HG03095 (cell line): ENCODE measurements around the gene TSPAN4.

Source experiments
- ATAC-seq: cut with Tn5 transposase; IDR thresholded peaks from one replicate; pipeline ENCODE4 v1.9.1; 2021; ENCODE audit warnings: moderate library complexity; ENCODE audit not compliant: unreplicated experiment

TSPAN4 gene

GRCh38 chr11:821512-822371 lies 20.9 kb upstream of the TSPAN4 start:
- ATAC-seq: no peak

- ATAC-seq: no peak
Measured at GRCh38 chr11:823441-824291, 19.0 kb upstream of the TSPAN4 start.

DNA sequence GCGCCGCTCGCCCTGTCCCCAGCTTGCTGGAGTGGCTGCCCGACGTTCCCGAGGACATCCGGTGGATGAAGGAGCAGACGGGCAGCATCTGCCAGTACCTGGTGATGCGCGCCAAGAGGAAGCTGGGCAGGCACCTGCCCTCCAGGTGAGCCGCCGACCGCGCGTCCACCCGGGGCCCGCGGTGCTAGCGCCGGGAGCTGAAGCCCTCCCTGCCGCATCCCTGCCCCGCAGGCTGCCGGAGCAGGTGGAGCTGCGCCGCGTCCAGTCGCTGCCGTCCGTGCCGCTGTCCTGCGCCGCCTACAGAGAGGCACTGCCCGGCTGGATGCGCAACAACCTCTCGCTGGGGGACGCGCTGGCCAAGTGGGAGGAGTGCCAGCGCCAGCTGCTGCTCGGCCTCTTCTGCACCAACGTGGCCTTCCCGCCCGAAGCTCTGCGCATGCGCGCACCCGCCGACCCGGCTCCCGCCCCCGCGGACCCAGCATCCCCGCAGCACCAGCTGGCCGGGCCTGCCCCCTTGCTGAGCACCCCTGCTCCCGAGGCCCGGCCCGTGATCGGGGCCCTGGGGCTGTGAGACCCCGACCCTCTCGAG lies 18.3 kb upstream of the TSPAN4 start:
- ATAC-seq: no peak

GRCh38 chr11:824942-825341 lies 17.7 kb upstream of the TSPAN4 start:
- no peak for ATAC-seq

DNA sequence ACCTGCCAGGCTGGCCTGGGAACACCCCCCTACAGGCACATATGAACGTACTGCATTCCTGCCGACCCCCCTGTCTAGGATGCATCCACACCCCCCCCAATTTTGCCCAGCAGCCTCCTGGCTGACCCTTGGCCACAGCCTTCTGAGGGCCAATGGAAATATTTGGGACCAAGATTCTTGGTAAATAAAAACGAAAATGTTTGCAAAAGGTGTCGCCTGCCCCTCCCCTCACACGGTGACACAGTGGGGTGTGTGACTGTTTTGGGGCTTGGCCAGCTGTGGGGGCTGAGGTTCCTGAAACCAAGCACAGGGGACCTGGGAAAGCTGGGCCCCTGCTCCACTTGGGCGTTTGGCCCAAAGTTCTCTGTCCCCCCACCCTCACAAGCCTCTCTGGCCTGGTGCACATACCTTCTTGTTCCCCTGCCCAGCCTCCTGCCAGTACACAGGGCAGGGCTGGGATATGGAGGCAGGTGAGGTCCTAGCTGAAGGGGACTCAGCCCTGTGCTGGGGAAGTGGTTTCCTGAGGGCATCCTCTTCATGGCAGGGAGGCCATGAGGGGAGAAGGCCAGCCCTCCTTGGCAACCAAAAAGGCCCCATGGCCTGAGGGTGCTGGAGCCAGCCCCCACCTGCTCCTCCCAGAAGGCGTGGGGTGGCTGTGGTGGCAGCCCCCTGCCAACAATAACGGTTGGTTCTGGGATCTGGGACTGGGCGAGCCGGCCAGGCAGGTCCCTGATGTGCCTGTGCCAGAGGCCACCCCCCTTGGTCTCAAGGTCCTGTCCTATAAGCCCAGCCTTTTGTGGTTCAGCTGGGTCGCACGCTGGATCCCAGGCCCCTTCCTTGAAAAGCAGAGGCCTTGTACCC lies 17.1 kb upstream of the TSPAN4 start:
- ATAC-seq: no peak

GRCh38 chr11:826227-826621 lies 16.4 kb upstream of the TSPAN4 start:
- no peak for ATAC-seq

- ATAC-seq: peak; percentile 0
Measured at GRCh38 chr11:826836-827145, 15.9 kb upstream of the TSPAN4 start.

DNA sequence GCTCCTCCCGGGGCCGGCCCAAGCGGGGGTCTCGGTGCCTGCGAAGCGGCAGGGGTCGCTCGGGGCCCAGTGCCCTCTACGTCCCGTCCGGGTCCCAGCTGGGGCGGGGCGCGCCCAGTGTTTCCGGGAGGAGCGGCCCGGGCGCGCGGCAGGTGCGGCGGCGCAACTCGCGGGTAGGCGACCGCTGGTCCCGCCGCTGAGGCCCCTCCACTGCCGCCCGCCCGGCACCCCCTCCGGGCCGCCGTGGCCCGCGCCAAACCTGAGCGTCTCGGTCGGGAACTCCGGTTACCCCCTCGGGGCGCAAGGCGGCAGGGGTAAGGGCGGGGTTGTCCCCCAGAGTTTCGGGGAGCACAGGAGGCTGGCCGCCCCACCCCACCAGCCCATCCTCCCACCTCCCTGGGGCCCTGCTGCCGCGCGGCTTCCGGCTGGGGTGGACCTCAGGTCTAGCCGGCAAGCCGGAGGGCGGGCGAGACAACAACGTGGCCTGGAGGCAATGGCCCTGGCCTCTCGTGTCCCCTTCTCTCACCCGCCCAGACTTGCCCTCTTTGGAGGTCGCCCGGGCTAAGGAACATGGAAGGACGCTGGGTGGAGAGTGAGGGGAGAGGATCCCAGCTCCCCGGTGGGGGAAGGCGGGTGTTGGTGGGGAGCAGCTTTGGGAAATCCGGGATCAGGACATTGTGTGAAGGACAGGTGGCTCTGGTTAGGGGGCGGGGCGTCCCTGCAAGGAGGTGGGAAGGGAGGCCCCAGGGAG lies 15.3 kb upstream of the TSPAN4 start:
- peak; percentile 36 for ATAC-seq

DNA sequence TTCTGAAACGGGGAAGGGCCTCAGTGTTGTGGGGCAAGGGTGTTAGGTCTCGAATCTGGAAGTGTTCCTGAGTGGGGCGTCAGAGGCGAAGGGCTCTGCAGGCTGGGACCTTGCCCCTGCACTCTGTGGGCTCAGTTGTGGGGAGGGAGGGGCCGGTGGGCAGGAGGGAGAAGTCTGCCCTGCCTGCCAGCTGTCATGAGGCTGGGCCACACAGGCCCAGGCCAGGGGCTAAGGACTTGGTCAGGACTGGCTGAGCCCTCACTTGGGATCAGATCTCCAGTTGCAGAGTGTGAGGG lies 14.8 kb upstream of the TSPAN4 start, which contains the start of gene CRACR2B:
Gene CRACR2B, plus strand, starts transcription at position 23 of the 296 bp plus-strand sequence. CDS start 689 bp downstream, outside the sequence.
- ATAC-seq: no peak

GRCh38 chr11:828506-829175 lies 14.0 kb upstream of the TSPAN4 start:
- no peak for ATAC-seq

DNA sequence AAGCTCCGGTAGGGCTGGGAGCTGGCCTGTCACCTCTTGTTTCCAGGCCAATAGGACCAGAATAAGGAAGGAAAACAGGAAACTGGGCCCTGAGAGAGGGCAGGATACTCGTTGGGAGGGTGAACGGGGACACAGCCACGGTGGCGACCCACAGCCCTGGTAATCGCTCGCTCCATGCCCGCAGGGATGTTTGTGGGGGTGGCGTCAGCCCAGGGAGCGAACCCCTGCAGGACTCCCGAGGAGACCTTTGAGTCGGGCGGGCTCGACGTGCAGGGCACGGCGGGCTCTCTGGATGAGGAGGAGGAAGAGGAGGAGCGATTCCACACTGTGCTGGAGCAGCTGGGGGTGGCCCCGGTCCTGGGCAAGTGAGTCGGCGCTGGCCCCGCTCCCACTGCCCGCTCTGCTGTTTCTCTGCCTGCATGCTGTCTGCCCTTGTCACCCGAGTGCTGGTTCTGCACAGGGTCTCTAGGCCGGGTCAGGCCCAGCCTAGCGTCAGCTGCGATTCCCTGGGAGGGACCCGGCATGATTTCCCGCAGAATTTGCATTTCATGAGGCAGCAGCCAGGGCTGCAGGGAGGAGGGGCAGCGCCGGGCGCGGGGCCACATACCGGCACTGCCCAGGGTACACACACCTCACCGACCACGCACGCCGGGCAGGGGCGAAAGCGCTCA lies 13.3 kb upstream of the TSPAN4 start:
- no peak for ATAC-seq

GRCh38 chr11:829847-830294 lies 12.8 kb upstream of the TSPAN4 start:
- peak; percentile 3 for ATAC-seq

GRCh38 chr11:830295-831117 lies 12.1 kb upstream of the TSPAN4 start:
- ATAC-seq: peak; percentile 42

DNA sequence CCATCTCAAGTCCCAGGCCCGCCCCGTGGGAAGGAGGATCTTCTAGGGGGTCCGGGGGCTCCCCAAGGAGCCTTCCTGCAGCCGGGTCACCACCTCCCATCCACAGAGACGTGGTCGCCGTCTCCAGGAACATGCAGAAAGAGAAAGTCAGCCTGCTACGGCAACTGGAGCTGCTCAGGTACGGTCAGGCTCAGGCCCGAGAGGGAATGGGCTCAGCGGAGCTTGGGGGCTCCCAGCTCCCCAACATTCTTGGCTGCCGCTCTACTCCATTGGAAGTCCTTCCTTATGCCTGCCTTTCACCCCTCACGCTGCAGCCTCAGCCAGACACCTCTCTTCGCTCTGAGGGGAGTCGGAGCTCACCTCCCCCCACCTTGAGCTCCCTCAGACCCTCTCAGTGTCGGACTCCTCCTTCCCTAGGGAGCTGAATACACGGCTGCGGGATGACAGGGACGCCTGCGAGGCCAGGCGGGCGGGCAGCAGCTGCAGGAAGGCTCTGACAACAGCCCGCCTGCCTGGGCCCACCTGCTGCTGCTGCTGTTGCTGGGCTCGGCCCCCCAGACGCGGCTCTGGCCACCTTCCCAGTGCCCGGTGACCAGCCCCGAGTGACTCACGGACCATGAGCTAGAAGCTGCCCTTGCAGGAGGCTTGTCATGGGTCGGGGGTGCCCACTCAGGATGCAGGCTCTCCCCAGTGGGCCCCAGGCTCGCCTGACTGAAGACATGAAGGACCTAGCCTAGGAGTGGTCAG lies 11.4 kb upstream of the TSPAN4 start:
- ATAC-seq: no peak

- no peak for ATAC-seq
Measured at GRCh38 chr11:831961-832528, 10.6 kb upstream of the TSPAN4 start.

DNA sequence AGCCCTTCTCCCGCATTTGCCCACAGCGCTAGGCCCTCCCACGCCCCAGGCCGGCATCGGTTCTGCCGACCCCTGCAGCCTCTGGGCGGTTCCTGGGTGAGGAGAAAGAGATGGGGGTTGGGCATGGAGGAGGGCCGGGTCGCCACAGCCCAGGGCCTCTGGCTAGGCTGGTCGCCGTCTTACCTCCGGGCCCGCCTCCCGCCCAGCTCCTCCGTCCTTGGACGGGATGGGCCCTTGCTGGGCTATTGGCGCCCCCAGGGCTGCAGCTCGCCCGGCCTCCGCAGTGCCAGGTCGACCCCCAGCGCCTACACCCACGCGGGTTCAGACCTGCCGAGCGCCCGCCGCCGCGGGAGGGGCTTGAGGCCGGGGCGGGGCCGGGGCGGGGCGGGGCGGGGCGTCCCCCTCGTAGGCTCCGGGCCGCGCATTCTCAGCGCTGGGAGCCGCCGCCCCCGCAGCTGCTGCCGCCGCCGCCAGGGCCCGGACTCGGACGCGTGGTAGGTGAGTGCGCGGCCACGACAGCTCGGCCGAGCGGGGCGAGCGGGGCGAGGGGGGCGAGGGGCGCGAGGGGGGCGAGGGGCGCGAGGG lies 10.0 kb upstream of the TSPAN4 start, which contains the start of gene CD151:
Gene CD151, plus strand, starts transcription at position 424 of the 585 bp plus-strand sequence. CDS start 3,118 bp downstream, outside the sequence.
- no peak for ATAC-seq
